ENCODE measurements around the gene EGF.
"Not testable (repeated sequence)": the region's sequence is repeated elsewhere in the genome, so short reads cannot be mapped to it uniquely, and the experiment has no call there.

The EGF gene

DNA sequence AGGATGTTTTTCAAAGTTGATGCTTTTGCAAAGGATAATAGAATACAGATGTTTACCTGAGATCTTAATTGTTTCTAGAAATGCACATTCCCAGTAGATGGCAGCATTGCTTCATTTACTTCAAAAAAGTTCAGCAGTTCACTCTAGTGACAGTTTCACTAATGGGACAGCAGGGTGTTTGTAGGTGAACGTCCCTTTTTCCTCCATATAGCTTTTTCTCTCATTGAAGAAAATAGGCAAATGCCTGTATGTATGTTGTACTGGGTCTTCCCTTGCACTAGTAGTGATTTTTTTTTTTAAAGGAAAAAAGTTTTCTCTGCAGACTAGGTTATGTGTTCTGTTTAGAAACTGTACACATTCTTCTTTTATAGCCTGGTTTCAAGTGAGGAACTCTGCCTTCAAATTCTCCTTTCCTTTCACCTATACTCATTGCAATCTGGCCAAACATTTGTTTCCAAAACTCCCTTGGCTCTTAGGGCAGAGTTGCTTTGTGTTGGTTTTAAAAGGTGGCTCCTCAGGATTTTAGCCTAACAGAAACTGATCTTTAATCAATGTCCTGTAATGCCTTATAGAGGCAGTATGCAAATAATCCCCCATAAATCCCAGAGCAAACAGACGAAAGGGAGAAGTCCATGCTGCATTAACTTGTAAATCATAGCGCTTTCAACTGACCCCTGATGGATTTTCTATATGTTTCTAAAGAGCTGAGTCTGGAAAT, 86.3 kb downstream of the EGF start:
- no peak for DNase-seq

DNA sequence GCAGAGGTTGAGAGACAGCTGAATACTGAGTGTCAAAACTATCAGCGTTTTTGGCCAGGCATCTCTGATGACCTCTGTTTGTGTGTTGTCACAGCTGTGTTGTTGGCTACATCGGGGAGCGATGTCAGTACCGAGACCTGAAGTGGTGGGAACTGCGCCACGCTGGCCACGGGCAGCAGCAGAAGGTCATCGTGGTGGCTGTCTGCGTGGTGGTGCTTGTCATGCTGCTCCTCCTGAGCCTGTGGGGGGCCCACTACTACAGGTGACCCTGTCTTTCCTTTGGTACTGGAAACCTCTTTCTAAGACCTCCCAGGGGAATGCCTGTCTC, 86.9 kb downstream of the EGF start:
- DNase-seq = no peak

DNA sequence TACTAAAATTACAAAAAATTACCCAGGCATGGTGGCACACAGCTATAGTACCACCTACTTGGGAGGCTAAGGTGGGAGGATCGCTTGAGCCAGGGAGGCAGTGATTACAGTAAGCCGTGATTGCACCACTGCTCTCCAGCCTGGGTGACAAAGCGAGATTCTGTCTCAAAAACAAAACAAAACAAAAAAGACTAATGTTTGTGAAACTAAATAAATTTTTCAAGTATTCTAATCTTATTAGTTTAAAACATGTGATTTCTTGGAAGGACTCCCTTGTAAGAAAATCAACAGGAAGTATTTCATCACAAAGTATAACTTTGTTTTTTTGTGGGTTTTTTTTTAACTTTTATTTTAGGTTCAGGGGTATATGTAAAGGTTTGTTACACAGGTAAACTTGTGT, 89.6 kb downstream of the EGF start:
- DNase-seq = no peak

- no peak for DNase-seq
Measured at GRCh38 chr4:110003401-110004187, 90.9 kb downstream of the EGF start.

DNA sequence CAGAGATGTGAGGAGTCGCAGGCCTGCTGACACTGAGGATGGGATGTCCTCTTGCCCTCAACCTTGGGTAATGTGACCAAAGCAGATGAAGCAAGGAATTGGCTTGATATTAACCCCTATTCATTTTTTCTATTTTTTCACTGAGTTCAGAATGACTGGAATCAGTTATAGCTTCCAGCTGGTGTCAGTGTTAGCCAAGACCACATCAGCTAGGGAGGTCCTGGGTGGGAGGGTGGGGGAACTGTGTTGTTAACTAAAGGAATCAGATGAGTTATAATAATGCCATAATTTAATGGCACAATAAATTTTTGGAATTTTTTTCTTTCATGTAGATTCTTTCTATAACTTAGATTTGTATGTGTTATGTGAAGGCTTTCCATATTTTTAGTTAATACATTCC, 91.9 kb downstream of the EGF start:
- no peak for DNase-seq

DNA sequence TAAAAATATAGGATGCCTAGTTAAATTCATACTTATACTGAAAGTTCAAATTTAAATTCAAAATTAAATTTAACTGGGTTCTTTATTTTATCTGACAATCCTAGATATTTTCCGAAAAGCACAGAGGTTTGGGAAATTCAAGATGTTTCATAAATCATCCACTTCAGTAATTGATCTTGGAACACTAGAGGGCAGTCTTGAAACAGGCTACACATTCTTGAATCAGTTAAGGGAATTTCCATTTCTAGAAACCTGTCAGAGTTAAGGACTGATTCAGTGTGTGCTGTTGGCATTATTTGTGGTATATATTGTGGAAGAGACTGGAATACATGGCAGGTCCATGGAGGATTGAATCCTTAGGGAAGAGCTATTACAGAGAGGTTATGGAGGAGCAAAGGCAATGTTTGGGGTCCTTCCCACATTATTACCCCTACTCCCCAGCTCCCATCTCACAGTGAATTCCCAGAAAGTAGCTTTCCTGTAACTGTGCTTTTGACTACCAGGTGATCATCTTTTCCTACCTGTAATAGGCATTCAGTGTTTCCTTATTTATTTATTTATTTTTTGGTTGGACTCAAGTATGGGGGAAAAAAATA, 92.9 kb downstream of the EGF start:
- DNase-seq = no peak

DNA sequence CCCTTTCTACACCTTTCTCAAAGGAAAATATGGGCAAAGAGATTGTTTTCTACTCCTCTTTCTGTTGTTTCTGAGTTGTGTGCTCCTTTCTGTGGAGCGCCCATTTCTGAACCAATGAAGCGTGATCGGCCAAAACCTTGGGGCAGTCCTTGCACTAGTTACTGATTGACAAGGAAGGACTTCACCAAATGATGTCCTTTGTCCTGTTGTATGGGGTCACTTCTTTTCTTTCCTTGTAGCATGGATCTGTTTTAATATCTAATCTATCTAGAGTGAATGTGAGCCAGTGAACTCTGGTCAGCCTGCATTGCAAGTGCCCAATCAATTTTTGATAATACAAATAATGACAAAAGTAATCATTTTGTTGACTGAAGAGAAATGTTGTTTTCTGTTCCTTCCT, 94.5 kb downstream of the EGF start:
- DNase-seq = no peak

GRCh38 chr4:110008540-110008939, 95.9 kb downstream of the EGF start:
- DNase-seq = no peak

DNA sequence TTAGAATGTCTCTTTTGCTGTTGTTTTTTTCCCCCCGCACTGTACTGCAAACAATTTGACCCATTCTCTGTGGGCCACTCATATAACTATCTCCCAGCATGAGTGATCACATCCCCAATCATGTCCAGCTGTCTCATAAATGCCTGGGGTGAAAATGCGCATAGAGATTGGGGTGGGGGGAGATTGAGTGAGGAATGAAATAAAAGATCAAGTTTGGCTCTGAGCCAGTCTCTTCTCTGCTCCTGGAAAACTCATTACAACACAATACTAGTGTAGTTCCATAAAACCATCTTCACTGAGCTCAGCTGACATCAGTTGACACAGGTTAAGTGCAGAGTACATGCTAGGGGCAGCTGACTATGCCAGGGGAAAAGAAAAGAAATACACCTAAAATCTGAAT, 96.9 kb downstream of the EGF start:
- DNase-seq = no peak

GRCh38 chr4:110010797-110011196, 98.1 kb downstream of the EGF start:
- DNase-seq = no peak

DNA sequence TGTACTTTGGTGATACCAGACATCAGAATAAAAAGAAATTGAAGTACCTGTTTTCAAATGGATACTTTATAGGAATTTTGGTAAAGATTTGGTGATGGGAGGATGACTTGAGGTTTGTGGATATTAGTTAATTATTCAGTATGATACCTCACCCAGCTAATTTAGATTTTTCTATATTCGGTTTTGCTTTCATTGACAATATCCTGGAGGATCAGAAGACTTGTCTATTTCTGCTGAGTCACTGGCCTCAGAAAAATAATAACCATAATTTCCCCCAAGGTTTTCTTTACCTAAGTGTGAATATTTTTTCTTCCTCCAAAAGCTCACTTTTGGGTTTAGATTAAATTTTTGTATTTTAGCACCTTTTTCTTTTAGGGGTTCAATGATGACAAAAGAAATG, 100.2 kb downstream of the EGF start:
- DNase-seq = no peak

DNA sequence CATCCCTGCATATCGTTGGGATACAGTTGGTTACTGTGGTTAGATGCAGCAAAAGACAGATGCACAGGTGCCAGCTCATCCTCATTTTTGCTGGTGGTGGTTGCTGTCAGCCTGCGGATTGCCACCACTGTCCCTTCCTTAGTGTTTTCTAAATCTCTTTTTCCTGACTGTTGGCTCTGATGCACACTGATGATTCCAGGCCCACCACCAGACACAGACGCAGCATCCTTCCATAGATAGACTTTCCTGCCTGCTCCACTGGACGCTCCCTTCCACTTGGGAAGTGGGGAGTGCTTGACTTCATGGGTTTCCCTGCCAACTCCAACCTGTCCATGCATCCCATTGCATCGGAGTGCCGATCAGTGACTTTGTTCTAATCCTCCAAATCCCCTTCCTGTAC, 101.5 kb downstream of the EGF start:
- DNase-seq = no peak

GRCh38 chr4:110019153-110019552, 106.5 kb downstream of the EGF start:
- DNase-seq = no peak

DNA sequence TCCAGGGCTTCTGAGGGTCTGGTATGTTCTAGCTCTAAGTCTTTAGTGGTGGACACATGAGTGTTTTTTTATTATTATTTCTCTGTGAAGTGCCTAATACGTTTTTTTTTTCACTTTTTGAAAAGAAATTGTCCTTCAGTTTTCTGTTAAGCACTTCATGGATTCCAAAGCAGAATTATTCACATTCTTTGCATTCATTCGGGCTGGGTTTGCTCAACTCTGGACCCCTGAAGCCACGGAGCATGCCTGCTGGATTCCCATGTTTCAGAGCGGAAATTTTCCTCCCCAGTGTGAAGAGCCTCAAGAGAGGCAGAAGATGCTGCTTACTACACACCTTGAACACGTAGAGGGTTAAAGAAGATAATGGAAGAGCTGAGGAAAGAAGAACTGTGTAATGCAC, 107.5 kb downstream of the EGF start:
- no peak for DNase-seq

DNA sequence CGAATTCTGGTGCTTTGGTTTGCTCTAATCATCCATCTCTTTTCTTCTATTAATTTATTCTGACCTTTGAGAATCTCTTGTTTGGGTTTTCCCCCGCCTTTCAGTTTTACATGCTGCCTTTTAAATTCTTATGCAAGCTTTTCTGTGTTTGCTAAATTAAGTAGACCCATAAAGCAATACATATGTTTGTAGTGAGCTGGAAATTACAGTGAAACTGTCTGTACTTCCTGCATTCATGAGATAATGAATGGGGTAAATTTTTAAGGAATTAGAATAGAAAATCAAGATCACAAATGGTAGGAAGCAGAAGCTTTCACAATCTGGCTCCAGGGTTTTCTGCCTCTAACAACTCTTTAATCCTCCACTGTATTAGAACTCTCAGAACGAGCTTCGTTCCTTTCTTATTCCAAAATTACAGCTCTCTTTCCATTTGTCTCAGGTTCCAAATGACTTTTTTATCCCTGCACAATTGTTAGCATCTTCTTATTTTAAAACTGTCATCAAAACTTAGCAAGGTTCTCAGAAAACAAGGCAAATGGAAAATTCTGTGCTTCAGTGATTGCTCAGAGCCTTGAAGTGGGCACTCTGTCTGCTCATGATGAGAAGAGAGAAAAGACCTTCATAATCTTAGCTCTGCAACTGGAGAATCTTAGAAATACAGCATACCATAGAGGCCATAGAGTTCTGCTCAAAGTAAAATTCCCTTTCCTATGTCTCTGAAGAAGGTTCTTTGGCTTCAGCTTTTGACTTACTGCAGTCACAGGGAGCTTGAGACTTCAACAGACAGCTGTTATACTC, 108.2 kb downstream of the EGF start:
- no peak for DNase-seq

- DNase-seq = no peak
Measured at GRCh38 chr4:110022457-110022856, 109.8 kb downstream of the EGF start.

GRCh38 chr4:110025056-110025455, 112.4 kb downstream of the EGF start:
- no peak for DNase-seq

- DNase-seq = no peak
Measured at GRCh38 chr4:110025718-110026117, 113.0 kb downstream of the EGF start.

DNA sequence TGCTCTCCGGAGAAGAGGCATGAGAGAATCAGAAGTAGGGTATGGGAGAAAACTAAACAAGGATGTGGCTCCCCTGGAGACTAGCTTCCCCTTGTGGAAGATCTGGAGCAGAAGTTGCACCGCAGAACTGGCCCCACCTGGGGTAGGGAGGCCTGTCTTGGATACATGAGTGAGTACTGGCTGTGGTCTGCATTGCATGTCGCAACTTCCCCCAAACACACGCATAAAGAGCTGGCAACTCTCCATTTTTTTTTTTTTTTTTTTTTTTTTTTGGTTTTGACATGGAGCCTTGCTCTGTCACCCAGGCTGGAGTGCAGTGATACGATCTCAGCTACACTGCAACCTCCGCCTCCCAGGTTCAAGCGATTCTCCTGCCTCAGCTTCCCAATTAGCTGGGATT, 119.9 kb downstream of the EGF start:
- DNase-seq = no peak

DNA sequence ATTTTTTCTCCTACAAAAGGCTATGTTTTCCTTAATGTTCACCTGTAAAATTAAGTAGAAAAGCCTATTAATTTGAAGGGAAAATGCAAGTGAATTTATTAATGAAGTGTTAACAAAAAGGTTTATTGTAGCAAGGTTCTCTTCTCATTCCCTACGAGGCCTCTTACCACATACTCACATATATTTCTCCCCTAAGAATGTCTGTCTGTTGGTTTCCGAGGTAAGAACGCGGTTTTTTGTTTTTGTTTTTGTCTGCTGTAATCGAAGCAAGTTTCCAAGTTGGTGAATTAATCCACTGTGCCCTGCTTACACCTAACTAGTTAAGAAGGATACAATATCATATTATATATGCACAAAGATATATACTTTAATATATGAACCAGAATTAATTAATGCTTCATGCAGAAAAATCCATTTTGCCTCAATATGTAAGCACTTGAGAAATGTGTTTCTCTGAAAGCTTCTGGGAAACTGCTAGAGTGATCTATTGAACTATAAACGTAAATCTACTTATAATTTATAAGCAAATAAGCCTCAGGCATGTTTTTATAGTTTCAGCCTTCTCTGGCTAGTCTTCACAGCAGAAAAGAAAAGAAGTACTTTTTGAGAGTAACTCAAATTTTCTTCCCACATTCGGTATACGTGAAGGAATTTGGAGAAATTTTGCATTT, 120.8 kb downstream of the EGF start:
- no peak for DNase-seq

DNA sequence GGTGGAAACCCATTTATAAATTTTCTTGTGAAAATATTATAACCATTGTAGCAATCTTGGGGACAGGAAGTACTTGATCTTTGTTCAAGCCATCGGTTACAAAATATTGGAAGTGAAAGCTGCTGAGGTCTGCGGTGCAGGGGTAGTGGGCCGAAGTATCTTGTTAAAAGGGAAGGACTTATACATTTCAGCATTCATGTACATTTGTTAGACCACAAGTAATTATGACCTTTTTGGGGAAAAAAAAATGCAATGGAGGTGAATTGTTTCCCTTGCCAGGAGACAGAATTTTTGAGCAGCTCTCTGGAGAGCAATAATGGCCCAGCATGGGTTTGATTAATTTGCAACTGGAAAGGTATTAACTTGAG, 121.3 kb downstream of the EGF start:
- DNase-seq = no peak

DNA sequence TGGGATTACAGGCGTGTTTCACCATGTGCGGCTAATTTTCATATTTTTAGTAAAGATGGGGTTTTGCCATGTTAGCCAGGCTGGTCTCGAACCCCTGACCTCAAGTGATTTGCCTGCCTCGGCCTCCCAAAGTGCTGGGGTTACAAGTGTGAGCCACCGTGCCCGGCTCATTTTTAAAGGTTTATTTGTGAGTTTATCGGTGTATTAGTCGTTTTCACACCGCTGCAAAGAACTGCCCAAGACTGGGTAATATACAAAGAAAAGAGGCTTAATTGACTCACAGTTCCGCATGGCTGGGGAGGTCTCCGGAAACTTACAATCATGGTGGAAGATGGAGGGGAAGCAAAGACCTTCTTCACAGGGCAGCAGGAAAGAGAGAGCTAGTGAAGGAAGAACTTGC, 126.5 kb downstream of the EGF start:
- DNase-seq = not testable (repeated sequence)

DNA sequence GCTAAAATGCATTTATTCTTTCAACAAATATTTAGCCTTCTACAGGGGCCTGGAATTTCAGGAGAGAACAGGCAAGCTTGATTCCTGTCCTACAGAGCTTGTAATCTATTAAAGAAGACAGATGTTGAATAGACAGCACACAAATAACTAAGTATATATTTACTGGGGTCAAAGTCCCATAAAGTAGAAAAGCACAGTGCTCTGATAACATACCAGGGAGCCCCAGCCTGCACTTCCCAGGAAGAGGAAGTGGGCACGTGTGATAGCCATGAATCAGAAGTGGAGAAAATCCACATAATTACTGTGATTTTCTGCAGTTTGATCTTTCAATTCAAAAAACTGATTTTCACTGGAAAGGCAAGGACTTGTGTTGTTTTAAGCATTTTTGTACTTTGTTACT, 129.1 kb downstream of the EGF start:
- no peak for DNase-seq
